Measurements from ENCODE around the gene PPP1R3E. TPM values are rescaled to one million over a fixed set of nuclear protein-coding genes. Genes with fewer than 3 reads are reported as not detected.

Gene PPP1R3E
- total RNA-seq, 1 experiment from 2014 or later: 3.9 TPM

DNA sequence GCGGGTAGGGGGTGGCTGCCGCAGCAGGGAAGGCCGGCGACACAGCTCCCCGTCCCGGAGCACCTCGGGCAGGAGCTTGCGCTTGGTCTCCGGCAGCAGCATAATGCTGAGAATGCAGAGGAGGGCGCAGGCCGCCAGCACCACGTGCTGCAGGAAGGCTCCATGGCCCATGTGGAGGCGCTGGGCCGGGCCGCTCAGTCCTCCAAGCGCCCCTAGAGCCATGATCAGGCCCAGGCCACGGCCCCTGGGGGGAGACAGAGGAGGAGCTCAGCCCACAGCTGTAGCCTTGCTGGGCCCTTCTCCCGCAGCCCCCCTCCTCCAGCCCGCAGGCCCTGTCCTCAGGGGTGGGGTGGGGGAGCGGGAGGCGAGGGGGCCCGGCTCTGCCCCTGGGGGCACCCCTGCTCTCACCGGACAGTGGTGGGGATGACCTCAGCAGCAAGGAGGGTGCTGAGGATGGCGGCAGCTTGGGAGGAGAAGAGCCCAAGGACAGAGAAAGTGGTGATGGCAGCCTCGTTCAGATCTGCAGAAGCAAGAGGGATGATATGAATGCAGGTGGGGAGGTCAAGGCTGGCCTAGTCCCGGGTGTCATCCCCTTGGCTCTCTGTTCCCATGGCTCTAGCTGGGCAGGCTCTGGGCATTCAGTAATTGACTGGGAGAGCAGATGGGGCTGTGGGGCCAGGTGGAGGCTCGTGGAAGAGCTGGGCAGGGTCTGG, 44.2 kb upstream of the PPP1R3E start:
- no CpG with 5 or more reads among the region's 27 CpGs for WGBS (ENCODE audit: extremely low coverage, insufficient read length, low lambda C conversion rate)

More for the DNA sequence above, 44.2 kb upstream of the PPP1R3E start:
- no peak overlapping the region for H3K4me2 ChIP-seq (ENCODE audit: insufficient read depth, insufficient read length, low read length)
- H2AFZ ChIP-seq (ENCODE audit: low read length): no peak overlapping the region
- no peak overlapping the region for H2BK20ac ChIP-seq (ENCODE audit: low read depth, low read length, poor library complexity, severe bottlenecking)
- no peak overlapping the region for H3K4me3 Mint-ChIP-seq
- no peaks in the 10 kb centered on the region for H3K27me3 ChIP-seq (ENCODE audit: insufficient read depth, low read length)
- no peak overlapping the region for H3K14ac ChIP-seq (ENCODE audit: insufficient read depth, low read length)
- no peaks in the 10 kb centered on the region for H3K79me1 ChIP-seq (ENCODE audit: insufficient read depth, low read depth, low read length, poor library complexity, severe bottlenecking)
- no peak overlapping the region for H2BK5ac ChIP-seq (ENCODE audit: insufficient read length, low read length)
- no peak overlapping the region for H3T11ph ChIP-seq (ENCODE audit: low read length)
- H4K5ac ChIP-seq (ENCODE audit: insufficient read length, low read depth, low read length): no peak overlapping the region
- no peak overlapping the region for H3K27ac ChIP-seq (ENCODE audit: insufficient read length, low read depth, low read length)
- no peak overlapping the region for H2BK120ac ChIP-seq (ENCODE audit: low read depth, low read length, poor library complexity, severe bottlenecking)
- no peaks in the 10 kb centered on the region for H3K79me2 ChIP-seq (ENCODE audit: insufficient read depth, low read length)
- H2AK5ac ChIP-seq (ENCODE audit: insufficient read length, low read length): no peak overlapping the region
- no peak overlapping the region for H2BK12ac ChIP-seq (ENCODE audit: insufficient read length, low read depth, low read length)
- no peak overlapping the region for H3K56ac ChIP-seq (ENCODE audit: insufficient read length, low read depth, low read length)
- no peak overlapping the region for H3K9ac ChIP-seq (ENCODE audit: extremely low read depth, insufficient read length, low read length)
- H3K23ac ChIP-seq (ENCODE audit: insufficient read length, low read depth, low read length): no peak overlapping the region
- peaks cover 24 to 25% of the 10 kb centered on the region in 2 experiments for H3K4me1 Mint-ChIP-seq
- TF ChIP-seq, protein P1, sequence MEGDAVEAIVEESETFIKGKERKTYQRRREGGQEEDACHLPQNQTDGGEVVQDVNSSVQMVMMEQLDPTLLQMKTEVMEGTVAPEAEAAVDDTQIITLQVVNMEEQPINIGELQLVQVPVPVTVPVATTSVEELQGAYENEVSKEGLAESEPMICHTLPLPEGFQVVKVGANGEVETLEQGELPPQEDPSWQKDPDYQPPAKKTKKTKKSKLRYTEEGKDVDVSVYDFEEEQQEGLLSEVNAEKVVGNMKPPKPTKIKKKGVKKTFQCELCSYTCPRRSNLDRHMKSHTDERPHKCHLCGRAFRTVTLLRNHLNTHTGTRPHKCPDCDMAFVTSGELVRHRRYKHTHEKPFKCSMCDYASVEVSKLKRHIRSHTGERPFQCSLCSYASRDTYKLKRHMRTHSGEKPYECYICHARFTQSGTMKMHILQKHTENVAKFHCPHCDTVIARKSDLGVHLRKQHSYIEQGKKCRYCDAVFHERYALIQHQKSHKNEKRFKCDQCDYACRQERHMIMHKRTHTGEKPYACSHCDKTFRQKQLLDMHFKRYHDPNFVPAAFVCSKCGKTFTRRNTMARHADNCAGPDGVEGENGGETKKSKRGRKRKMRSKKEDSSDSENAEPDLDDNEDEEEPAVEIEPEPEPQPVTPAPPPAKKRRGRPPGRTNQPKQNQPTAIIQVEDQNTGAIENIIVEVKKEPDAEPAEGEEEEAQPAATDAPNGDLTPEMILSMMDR (conservative IDR thresholded peaks at IDR 0.05): no peak
- no peak overlapping the region for H4K91ac ChIP-seq (ENCODE audit: insufficient read length, low read depth, low read length)
- no peaks in the 10 kb centered on the region for H3K9me3 ChIP-seq (ENCODE audit: control insufficient read depth, low read depth, low read length)
- peaks cover 16% of the 10 kb centered on the region for H3K27me3 Mint-ChIP-seq (ENCODE audit: low read depth)
- no peaks in the 10 kb centered on the region; the same call in 1 of the 2 replicates for H3K4me1 ChIP-seq (ENCODE audit: insufficient read depth, low read length)
- no peaks in the 10 kb centered on the region for H4K20me1 ChIP-seq (ENCODE audit: control insufficient read depth, insufficient read depth, insufficient read length)
- no peak overlapping the region; a peak in 1 of 7 replicates for H3K27ac Mint-ChIP-seq
- no peak overlapping the region for H3K18ac ChIP-seq (ENCODE audit: insufficient read length, low read depth, low read length)
- DNase-seq: peak; percentile 56
- no peak overlapping the region for H2BK15ac ChIP-seq (ENCODE audit: low read depth, low read length)
- no peak overlapping the region for H4K8ac ChIP-seq (replicated peaks; ENCODE audit: insufficient read length, low read depth, low read length)
- peaks cover under 1 to 4% of the 10 kb centered on the region in 2 experiments; a peak in 3 of 5 replicates for H3K9me3 Mint-ChIP-seq
- peaks cover 3% of the 10 kb centered on the region for H3K23me2 ChIP-seq (ENCODE audit: insufficient read length, low read depth, low read length, poor library complexity, severe bottlenecking)
- no peak overlapping the region for H3K4ac ChIP-seq (ENCODE audit: low read depth, low read length)
- H3K36me3 Mint-ChIP-seq (ENCODE audit: insufficient read depth in 1 of 3, low read depth in 3 of 3): peaks cover 16 to 26% (median 22%) of the 10 kb centered on the region in 3 experiments

Data from H9 (cell line).